Activated naive CD4-positive, alpha-beta T cell treated with anti-CD3 and anti-CD28 coated beads, Interleukin-2, amount 50 U/mL, for 72 hours (primary cell): ENCODE results near the gene SERPINH1. TPM values are rescaled to one million over a fixed set of nuclear protein-coding genes. Genes with fewer than 3 reads are reported as not detected.
A peak's percentile ranks its signal among the peaks of the same experiment; 100 is the strongest.

Experiments used
- ATAC-seq, 2 donors: fragments of 150-1000 bp; cut with Tn5 transposase; 2 replicates each; pipeline ENCODE4 v1.10.0; 2021; ENCODE audit warnings: mild to moderate bottlenecking in 2 of 2, moderate library complexity in 2 of 2
- DNase-seq, 2 donors: peaks; one replicate each; pipeline ENCODE4 v3.0.0; 2021 to 2022; ENCODE audit warnings: low spot score in 2 of 2
- H3K27ac Mint-ChIP-seq, 2 donors: one replicate each; pipeline ENCODE4 v1.8.0; 2022; ENCODE audit warnings: mild to moderate bottlenecking in 2 of 2, mixed read lengths in 2 of 2
- H3K36me3 Mint-ChIP-seq, 2 donors: one replicate each; pipeline ENCODE4 v1.8.0; 2022; ENCODE audit warnings: mixed read lengths in 2 of 2
- H3K9me3 Mint-ChIP-seq, 2 donors: one replicate each; pipeline ENCODE4 v1.8.0; 2022; ENCODE audit warnings: mixed read lengths in 2 of 2
- total RNA-seq, 2 donors: library from RNA; stranded (reverse); gene quantifications; one replicate each; pipeline ENCODE4 v1.2.3, GENCODE V29; 2022

Gene SERPINH1
- total RNA-seq, 2 donors from 2014 or later, result 8.2 to 24.5 TPM

DNA sequence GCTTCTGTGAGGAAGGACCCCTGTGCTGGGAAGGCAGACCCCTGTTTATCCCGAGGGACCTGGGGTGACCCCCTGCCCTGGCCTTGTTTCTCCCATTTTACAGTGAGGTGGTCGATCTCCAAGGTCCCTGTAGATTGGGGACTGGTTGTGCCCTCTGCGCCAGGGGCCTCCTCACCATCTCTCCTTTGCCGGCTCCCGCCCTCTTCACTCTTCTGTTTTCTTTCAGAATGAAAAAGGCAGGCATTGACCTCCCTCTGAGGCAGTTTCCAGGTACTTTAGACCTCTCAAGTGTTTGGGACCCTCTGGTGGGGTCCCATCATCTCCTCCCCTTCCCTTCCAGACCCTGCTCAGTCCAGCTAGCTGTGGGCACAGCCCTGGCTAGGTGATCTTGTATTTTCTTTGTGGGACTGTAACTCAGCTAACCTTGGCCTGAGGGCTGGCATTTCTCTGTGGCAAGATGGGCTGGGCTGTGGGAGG lies 1.5 kb downstream of the SERPINH1 start:
- Mint-ChIP-seq H3K27ac (peak overlapping the region; percentile 89 to 93), H3K9me3 (no peaks in the 10 kb centered on the region), H3K36me3 (peaks cover 0 to 8% of the 10 kb centered on the region in 2 donors)
- no peak for DNase-seq
- ATAC-seq, result no peak

DNA sequence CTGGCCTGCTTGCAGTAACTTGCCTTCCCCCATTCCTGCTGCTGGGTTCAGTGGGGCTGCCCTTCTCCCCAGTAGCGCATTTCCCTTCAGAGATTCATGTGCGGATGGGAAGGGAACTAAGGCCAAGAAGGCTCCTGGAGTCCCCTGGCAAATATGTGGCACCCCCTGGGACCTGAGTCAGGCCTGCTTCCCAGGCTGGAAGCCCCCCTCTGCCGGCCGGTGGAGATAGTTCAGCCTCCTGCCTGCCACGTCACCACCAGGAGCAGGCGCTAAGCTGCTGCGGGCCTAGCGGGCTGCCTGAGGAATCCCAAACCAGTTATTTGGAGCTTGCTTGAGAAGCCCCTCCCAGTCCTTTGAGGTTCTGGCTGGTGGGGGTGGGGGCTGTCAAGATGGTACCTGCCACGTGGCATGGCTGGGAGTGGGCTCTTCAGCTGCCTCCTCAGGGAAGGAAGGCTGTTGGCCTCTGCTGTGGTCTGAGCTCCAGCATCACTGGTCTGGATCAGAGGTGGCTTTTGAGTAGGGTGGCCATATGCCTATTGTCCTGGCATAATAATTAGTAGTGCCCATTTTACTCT lies 2.0 kb downstream of the SERPINH1 start:
- ATAC-seq (no peak), DNase-seq (no peak)
- peaks cover 0 to 8% of the 10 kb centered on the region in 2 donors for H3K36me3 Mint-ChIP-seq
- no peaks in the 10 kb centered on the region for H3K9me3 Mint-ChIP-seq
- peak overlapping the region; percentile 89 to 93 for H3K27ac Mint-ChIP-seq

DNA sequence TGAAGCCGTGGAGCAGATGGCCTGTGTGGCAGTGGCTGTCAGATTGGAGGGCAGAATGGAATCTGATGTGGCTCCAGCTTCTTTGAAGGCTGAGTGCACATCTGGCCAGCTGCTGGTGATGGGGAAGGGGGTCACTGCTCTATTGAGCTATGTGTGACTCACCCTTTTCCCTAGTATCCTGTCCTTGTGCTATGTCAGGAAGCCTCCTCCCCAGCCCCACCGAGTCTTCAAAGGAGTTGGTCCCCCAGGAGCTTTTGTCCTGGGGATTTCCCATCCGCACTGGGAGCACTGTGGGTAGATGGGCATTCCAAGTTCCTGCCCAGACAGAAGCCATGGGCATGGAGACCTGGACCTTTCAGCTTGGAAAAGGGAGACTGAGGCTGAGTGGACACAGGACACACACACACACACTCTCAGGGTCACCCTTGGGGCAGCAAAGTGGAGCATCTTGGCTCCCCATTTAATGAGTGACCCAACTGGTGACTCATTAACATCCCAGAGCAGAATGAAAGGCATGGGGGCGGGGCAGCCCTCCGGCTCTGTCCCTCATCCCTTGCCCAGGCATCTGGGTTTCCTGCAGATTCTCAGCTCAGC lies 3.3 kb downstream of the SERPINH1 start:
- Mint-ChIP-seq H3K9me3 (no peaks in the 10 kb centered on the region), H3K36me3 (peaks cover 0 to 8% of the 10 kb centered on the region in 2 donors), H3K27ac (peak overlapping the region; percentile 30 to 89)
- ATAC-seq (no peak), DNase-seq (no peak)

DNA sequence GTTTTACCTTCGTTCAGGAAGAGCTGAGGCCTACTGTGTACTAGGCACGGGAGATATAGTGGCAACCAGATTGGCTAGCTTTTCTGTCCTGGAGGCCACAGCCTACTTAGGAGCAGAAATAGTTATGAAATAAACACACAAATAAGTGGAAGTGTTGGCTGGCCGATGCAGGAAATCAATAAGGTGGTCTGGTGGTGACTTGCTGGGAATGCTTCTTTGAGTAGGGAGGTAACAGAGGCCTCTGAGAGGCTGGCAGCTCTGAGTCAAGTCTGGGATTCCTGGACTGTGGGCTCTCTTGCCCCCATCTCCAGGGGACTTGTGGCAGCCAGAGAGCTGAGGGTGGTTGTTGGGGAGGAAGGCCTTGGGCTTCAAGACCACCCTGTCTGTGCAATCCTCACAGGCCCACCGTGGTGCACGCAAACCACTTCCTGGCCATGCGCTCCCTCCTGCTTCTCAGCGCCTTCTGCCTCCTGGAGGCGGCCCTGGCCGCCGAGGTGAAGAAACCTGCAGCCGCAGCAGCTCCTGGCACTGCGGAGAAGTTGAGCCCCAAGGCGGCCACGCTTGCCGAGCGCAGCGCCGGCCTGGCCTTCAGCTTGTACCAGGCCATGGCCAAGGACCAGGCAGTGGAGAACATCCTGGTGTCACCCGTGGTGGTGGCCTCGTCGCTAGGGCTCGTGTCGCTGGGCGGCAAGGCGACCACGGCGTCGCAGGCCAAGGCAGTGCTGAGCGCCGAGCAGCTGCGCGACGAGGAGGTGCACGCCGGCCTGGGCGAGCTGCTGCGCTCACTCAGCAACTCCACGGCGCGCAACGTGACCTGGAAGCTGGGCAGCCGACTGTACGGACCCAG lies 4.1 kb downstream of the SERPINH1 start:
- DNase-seq (no peak), ATAC-seq (no peak)
- H3K9me3 Mint-ChIP-seq, result no peaks in the 10 kb centered on the region
- H3K27ac Mint-ChIP-seq, result peak overlapping the region; percentile 30 to 89
- H3K36me3 Mint-ChIP-seq, result peaks cover 0 to 8% of the 10 kb centered on the region in 2 donors

DNA sequence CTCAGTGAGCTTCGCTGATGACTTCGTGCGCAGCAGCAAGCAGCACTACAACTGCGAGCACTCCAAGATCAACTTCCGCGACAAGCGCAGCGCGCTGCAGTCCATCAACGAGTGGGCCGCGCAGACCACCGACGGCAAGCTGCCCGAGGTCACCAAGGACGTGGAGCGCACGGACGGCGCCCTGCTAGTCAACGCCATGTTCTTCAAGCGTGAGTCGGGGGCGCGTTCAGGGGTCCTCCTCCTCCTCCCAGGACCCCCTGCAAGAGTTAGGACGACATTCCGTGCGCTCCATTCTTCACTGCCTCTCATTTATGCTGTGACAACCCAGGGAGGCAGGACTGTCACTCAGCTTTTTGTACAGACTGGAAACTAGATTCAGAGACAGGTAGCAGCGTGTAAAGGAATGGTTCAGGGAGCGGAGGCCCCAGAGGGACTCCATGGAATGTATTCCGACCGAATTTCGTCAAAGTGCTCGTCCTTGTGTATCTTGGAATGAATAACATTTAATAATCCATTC lies 4.8 kb downstream of the SERPINH1 start:
- Mint-ChIP-seq H3K27ac (no peak overlapping the region), H3K36me3 (peaks cover 0 to 8% of the 10 kb centered on the region in 2 donors), H3K9me3 (no peaks in the 10 kb centered on the region)
- DNase-seq (no peak), ATAC-seq (no peak)

DNA sequence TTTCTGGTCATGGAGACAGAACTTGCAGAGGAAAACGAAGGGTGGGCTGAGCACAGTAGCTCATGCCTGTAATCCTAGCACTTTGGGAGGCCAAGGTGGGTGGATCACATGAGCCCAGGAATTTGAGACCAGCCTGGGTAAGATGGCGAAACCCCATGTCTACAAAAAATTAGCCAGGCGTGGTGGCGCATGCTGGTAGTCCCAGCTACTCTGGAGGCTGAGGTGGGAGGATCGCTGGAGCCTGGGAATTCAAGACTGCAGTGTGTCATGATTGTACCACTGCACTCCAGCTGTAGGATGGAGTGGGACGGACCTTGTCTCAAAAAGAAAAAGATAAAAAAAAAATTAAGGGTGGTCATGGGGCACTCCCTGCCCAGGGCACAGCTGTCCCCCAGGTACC lies 5.9 kb downstream of the SERPINH1 start:
- H3K9me3 Mint-ChIP-seq, result no peaks in the 10 kb centered on the region
- peaks cover 0 to under 1% of the 10 kb centered on the region in 2 donors for H3K36me3 Mint-ChIP-seq
- DNase-seq (no peak), ATAC-seq (no peak)
- H3K27ac Mint-ChIP-seq, result peak overlapping the region in 1 of 2 donors; percentile 81

DNA sequence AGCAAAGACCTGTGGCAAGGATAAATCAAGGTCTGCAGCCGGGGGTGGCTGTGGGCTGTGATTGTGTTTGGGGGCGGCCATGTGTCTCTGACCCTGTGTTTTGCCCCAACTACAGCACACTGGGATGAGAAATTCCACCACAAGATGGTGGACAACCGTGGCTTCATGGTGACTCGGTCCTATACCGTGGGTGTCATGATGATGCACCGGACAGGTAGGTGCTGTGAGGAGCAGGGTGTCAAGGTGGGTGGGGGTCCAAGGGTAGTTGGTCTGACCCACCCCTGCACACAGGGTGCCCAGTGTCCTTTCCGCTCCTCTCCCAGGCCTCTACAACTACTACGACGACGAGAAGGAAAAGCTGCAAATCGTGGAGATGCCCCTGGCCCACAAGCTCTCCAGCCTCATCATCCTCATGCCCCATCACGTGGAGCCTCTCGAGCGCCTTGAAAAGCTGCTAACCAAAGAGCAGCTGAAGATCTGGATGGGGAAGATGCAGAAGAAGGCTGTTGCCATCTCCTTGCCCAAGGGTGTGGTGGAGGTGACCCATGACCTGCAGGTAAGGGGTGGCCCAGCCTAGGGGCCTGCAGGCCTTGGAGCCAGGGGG lies 6.7 kb downstream of the SERPINH1 start:
- H3K27ac Mint-ChIP-seq, result peak overlapping the region; percentile 17 to 81
- no peaks in the 10 kb centered on the region for H3K9me3 Mint-ChIP-seq
- no peaks in the 10 kb centered on the region for H3K36me3 Mint-ChIP-seq
- ATAC-seq (no peak), DNase-seq (no peak)

DNA sequence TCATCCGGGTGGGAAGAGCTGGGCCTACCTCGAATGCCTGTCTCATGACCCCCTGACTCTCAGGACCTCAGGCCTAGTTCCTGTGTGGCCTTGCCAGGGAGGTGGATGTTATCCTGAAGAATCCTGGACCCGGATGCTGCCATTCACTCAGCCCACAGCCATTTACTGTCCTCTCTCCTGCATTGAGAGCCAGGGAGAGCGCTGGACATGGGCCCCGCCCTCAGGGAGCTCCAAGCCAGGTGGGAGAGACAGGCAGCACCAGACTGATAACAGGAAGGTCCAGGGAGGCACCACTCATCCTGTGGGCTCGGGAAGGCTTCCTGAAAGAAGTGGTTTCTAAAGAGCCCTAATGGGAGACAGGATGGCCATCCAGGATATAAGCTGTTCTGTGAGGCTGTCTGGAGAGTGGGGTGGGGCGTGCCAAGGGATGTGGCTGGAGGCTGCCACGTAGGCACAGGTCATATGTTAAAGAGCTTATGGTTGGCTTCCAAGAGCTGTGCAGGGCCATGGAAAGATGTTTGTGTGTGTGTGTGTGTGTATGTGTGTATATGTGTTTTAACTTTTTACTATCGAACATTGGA lies 8.6 kb downstream of the SERPINH1 start:
- H3K9me3 Mint-ChIP-seq, result no peaks in the 10 kb centered on the region
- peak overlapping the region; percentile 3 to 75 for H3K27ac Mint-ChIP-seq
- H3K36me3 Mint-ChIP-seq, result no peaks in the 10 kb centered on the region
- DNase-seq (no peak), ATAC-seq (no peak)

DNA sequence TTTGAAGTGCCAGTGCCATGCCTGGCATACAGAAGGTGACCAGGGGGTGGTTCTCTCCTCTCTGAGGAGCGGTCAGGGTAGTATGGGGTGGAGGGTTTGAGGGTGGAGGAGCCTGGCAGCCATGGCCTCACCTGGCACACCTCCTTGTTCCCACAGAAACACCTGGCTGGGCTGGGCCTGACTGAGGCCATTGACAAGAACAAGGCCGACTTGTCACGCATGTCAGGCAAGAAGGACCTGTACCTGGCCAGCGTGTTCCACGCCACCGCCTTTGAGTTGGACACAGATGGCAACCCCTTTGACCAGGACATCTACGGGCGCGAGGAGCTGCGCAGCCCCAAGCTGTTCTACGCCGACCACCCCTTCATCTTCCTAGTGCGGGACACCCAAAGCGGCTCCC lies 9.6 kb downstream of the SERPINH1 start:
- peak overlapping the region in 1 of 2 donors; percentile 3 for H3K27ac Mint-ChIP-seq
- DNase-seq, result no peak
- no peak for ATAC-seq
- H3K36me3 Mint-ChIP-seq, result no peaks in the 10 kb centered on the region
- no peaks in the 10 kb centered on the region for H3K9me3 Mint-ChIP-seq

DNA sequence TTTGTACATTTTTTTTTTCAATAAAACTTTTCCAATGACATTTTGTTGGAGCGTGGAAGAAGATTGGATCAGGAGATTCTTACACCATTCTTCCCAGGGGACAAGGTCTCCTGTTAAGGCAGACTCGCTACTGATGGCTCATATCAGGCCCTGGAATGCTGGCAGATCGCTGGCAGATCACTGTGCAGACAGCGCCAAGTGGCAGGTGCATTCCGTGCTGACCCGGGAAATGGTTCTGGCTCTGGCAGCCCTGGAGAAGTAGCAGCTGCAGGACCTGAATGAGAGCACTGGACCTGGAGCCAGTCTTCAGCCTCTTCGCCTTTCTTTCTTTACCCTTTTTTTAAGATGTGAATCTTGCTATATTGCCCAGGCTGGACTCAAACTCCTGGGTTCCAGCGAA lies 10.7 kb downstream of the SERPINH1 start:
- ATAC-seq, result no peak
- Mint-ChIP-seq H3K27ac (peak overlapping the region in 1 of 2 donors; percentile 3), H3K36me3 (no peaks in the 10 kb centered on the region)

DNA sequence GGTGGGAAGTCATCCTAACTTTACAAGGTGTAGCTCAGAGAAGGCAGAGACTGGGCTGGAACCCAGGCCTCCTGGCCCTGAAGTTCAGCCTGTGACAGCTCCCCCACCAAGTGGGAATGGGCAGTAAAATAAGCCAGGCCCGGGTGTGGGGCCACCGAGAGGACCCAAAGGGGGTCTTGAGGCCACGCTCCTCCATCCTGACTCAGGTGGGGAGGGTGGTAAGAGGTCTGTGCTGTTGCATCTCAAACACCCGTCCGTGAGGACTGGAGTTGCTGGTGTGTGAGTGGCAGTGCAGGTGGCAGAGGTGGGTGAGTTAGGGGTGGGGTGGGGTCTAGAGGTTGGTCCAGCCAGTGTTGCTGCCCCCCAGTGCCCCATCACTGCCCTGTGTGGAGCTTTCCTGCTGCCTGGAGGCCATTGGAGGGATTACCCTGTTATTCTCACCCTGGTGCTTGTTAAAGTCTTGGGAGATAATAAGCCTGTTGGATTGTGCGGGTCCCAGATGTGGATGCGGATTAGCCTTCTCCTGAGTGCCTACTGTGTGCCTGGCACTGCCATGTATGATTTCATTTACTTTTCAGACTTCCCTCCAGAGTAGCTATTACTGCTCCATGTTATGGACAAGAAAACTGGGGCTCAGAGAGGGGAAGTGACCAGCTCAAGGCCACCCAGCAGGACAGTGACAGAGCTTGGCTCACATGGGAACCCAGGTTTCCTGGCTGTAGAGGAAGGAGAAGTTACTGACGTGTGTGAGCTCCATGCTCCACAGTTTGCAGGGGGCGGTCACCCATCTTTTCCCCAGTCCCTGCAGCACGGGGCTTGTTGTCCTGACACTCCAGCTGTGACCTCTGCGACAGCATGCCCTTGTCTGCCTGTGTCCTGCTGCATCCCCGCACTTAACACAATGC lies 12.9 kb downstream of the SERPINH1 start:
- no peak overlapping the region for H3K27ac Mint-ChIP-seq
- no peak for DNase-seq
- peak in 1 of 2 donors; percentile 11 for ATAC-seq
- no peaks in the 10 kb centered on the region for H3K36me3 Mint-ChIP-seq
- no peaks in the 10 kb centered on the region for H3K9me3 Mint-ChIP-seq

More for the DNA sequence above, 10.7 kb downstream of the SERPINH1 start:
- no peaks in the 10 kb centered on the region for H3K9me3 Mint-ChIP-seq
- no peak for DNase-seq

DNA sequence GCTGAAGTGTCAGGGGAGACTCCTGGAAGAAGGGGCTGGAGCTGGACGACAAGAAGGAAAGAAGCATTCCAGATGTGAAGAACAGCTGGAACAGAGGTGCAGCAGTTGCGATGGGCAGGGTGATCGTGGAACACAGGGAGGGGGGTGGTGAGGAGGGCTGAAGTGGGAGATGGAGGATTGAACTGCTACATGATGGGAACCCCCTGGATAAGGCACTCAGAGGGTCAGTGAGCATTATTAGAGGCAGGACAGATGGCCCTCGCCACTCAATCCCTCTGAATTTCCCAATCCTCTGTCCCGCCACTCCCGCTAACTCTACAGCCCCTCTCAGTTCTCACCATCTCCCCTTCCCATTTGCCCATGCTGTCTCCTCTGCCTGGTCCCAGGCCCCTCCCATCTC lies 14.0 kb downstream of the SERPINH1 start:
- H3K36me3 Mint-ChIP-seq, result no peaks in the 10 kb centered on the region

DNA sequence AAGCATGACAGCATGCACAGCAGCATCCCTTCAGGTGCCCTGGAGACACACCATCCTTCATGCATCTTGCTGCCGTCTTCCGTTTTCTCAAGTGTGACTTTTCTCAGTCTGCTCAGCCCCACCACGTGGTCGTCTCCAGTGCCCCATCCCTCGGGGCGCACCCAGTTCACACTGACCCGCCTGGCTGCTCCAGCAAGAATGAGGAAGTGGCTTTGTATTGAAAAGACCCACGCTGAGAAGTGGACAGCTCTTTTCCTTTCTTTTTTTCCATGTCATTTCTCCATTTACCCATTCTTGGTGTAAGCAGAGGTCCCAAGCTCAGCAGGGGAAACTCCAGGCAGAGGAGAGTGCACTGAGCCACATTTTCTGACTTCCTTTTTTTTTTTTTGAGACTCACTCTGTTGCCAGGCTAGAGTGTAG lies 14.5 kb downstream of the SERPINH1 start:
- Mint-ChIP-seq H3K9me3 (no peaks in the 10 kb centered on the region), H3K27ac (no peak overlapping the region), H3K36me3 (no peaks in the 10 kb centered on the region)
- ATAC-seq (peak in 1 of 2 donors; percentile 21), DNase-seq (no peak)

More for the DNA sequence above, 14.0 kb downstream of the SERPINH1 start:
- DNase-seq, result no peak
- ATAC-seq, result no peak
- Mint-ChIP-seq H3K27ac (no peak overlapping the region), H3K9me3 (no peaks in the 10 kb centered on the region)

DNA sequence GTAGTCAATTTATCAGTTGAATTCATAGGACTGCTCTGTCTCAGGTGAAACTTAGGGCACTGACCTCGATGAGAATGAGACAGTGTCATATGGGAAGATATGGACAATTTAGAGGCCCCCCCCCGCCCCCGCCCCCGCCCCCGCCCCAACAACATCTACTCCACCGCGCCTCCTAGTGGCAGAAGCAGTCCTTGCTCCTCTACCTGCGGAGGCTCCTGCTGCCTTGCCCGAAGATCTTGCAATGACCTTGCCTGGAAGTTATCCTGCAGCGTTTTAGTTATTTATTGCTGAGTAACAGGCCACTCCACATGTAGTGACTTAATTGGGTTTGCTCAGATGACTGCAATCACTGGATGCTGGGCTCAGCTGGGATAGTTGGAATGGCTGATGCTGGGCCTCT lies 15.2 kb downstream of the SERPINH1 start:
- peak in 1 of 2 donors; percentile 65 for DNase-seq
- H3K9me3 Mint-ChIP-seq, result no peaks in the 10 kb centered on the region
- H3K36me3 Mint-ChIP-seq, result no peaks in the 10 kb centered on the region
- no peak overlapping the region for H3K27ac Mint-ChIP-seq
- peak in 1 of 2 donors; percentile 20 for ATAC-seq

DNA sequence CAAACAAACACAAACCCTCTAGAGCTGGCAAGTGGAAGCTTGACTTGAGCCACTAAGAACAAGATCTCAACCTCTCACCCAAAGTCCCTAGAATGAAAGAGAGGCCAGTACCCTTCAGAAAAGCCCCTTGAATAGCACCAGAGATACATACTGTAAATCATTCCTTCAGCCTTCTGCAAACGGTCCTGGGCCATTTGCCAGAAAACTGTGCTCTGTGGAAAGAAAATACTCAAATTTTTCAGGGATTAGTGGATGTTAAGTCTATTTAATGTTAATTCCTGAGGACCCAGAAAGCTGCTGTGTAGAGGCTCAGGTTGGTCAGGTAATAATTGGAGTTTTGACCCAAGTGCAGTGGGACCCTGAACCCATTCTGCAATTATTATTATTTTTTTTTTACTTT lies 16.9 kb downstream of the SERPINH1 start:
- Mint-ChIP-seq H3K36me3 (no peaks in the 10 kb centered on the region), H3K9me3 (no peaks in the 10 kb centered on the region), H3K27ac (no peak overlapping the region)
- no peak for ATAC-seq
- DNase-seq, result no peak
